Breast epithelium (tissue), 3 donors: ENCODE data around the gene PSME1.

Source experiments
- POLR2A ChIP-seq: fragments of 450-650 bp; IDR thresholded peaks from one replicate; pipeline ENCODE4 v1.6.1; 2016; ENCODE audit warnings: antibody characterized with exemption, mild to moderate bottlenecking, moderate library complexity
- TF ChIP-seq, protein P1 (sequence below), 3 donors: fragments of 450-650 bp; IDR thresholded peaks; one replicate each; pipeline ENCODE4 v1.5.1; 2016 to 2017; ENCODE audit warnings: antibody characterized with exemption in 3 of 3, mild to moderate bottlenecking in 3 of 3, moderate library complexity in 3 of 3

GRCh38 chr14:24095271-24096068 is 40.5 kb upstream of the PSME1 start:
- no peak for TF ChIP-seq POLR2A
- TF ChIP-seq, protein P1, sequence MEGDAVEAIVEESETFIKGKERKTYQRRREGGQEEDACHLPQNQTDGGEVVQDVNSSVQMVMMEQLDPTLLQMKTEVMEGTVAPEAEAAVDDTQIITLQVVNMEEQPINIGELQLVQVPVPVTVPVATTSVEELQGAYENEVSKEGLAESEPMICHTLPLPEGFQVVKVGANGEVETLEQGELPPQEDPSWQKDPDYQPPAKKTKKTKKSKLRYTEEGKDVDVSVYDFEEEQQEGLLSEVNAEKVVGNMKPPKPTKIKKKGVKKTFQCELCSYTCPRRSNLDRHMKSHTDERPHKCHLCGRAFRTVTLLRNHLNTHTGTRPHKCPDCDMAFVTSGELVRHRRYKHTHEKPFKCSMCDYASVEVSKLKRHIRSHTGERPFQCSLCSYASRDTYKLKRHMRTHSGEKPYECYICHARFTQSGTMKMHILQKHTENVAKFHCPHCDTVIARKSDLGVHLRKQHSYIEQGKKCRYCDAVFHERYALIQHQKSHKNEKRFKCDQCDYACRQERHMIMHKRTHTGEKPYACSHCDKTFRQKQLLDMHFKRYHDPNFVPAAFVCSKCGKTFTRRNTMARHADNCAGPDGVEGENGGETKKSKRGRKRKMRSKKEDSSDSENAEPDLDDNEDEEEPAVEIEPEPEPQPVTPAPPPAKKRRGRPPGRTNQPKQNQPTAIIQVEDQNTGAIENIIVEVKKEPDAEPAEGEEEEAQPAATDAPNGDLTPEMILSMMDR (IDR thresholded peaks at IDR 0.05), result no peak
